ENCODE results near the gene SETD1A. TPM values are rescaled to one million over a fixed set of nuclear protein-coding genes. Genes with fewer than 3 reads are reported as not detected.
"Not testable (repeated sequence)": the region's sequence is repeated elsewhere in the genome, so short reads cannot be mapped to it uniquely, and the experiment has no call there.

The SETD1A gene
- total RNA-seq, 1 donor from 2014 or later: 5.8 TPM

DNA sequence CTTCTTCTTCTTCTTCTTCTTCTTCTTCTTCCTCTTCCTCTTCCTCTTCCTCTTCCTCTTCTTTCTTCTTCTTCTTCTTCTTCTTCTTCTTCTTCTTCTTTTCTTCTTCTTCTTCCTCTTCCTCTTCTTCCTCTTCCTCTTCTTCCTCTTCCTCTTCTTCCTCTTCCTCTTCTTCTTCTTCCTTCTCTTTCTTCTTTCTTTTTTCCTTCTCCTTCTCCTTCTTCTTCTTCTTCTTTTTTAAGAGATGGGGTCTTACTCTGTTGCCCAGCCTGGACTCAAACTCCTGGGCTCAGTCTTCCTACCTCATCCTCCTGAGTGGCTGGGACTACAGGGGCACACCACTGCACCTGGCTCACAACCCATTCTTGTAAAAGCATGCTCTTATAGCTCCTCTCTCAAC, 55.7 kb downstream of the SETD1A start:
- not testable (repeated sequence) for DNase-seq (ENCODE audit: low read depth)

DNA sequence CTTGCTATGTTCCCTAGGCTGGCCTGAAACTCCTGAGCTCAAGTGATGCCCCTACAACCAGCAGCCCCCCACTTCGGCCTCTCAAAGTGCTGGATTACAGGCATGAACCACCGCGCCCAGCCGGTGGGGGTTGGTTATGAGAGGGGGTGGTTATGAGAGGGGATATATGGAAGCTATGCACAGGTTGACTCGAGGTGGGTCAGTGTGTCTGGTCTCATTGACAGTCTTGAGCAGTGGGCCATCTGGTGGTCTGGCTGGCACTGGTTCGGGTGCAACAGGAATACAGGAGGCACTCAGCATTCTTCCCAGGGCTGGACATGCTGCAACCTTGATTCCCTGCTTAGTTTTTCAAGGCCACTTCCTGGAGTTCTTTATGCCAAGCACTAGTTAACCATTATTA, 58.5 kb downstream of the SETD1A start:
- no peak for DNase-seq (ENCODE audit: low read depth)

- not testable (repeated sequence) for DNase-seq (ENCODE audit: low read depth)
These were observed 60.2 kb downstream of the SETD1A start for GRCh38 chr16:31017756-31018155.

DNA sequence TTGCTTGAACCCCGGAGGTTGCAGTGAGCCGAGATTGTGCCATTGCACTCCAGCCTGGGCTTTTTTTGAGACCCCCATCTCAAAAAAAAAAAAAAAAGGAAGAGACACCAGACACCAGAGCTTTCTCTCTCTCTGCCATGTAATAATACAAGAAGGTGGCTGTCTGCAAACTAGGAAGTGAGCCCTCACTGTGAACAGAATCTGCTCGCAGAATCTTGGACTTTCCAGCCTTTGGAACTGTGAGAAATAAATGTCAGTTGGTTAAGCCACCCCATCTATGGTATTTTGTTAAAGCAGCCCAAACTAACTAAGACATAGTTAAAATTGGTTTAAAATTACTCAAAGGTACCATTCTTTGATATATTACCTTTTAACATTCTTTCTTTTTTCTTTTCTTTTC, 63.0 kb downstream of the SETD1A start:
- DNase-seq (ENCODE audit: low read depth): no peak

DNA sequence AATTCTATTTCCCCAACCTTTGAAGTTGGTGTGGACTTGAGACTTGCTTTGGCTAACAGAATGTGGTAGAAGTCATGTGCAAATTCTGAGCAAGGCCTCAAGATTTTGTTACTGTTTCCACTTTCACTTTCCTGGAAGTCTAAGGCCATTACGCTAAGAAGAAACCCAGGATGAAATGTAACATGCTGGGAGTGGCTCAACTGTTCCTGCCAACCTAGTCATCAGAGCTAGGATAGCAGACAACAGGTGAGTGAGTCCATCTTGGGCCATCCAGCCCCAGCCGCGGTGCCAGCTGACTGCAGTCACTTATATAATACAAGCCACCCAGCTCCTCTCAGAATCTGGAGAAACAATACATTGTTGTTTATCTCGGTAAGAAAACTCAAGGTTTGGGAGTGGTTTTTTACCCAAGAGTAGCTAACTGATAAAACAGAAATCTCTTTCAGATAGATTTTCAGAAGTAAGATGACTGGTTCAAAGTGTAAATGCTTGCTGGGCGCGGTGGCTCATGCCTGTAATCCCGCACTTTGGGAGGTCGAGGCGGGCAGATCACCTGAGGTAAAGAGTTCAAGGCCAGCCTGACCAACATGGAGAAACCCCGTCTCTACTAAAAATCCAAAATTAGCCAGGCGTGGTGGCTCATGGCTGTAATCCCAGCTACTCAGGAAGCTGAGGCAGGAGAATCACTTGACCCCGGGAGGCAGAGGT, 65.1 kb downstream of the SETD1A start:
- DNase-seq (ENCODE audit: low read depth): peak; percentile 68

GRCh38 chr16:31023252-31023602, 65.7 kb downstream of the SETD1A start:
- no peak for DNase-seq (ENCODE audit: low read depth)

- DNase-seq (ENCODE audit: low read depth): no peak
These were observed 66.2 kb downstream of the SETD1A start for GRCh38 chr16:31023627-31024226.

DNA sequence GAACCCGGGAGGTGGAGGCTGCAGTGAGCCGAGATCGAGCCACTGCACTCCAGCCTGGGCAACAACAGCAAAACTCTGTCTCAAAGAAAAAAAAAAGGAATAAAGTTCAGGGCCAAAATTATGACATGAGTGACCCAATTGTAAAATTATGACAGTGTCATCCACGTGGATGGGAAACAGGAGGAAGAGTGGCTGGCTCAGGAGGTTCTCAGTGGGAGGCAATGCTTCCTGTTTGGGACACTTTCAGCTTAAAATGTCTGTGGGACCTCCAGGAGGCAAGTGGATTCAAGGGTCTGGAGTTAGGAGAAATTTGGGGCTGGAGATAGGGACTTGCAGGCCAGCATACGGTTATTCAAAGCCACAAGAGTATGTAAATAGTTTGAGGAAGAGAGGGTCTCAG, 67.8 kb downstream of the SETD1A start:
- no peak for DNase-seq (ENCODE audit: low read depth)

- no peak for DNase-seq (ENCODE audit: low read depth)
These were observed 71.7 kb downstream of the SETD1A start for GRCh38 chr16:31029272-31029671.

DNA sequence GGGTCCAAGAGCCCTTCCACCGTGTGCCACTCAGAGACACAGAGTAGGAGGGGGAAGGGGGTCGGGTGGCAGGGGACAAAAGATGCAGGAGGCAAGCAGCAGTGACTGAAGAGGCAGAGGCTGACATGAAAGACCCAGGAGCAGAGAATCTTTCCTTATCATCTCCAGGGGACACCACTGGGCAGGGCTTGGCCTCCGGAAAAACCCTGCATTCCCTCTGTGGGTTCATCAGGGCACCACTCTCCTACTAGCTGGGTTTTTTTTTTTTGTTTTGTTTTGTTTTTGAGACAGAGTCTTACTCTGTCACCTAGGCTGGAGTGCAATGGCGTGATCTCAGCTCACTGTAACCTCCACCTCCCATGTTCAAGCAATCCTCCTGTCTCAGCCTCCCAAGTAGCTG, 73.7 kb downstream of the SETD1A start:
- DNase-seq (ENCODE audit: low read depth): no peak

DNA sequence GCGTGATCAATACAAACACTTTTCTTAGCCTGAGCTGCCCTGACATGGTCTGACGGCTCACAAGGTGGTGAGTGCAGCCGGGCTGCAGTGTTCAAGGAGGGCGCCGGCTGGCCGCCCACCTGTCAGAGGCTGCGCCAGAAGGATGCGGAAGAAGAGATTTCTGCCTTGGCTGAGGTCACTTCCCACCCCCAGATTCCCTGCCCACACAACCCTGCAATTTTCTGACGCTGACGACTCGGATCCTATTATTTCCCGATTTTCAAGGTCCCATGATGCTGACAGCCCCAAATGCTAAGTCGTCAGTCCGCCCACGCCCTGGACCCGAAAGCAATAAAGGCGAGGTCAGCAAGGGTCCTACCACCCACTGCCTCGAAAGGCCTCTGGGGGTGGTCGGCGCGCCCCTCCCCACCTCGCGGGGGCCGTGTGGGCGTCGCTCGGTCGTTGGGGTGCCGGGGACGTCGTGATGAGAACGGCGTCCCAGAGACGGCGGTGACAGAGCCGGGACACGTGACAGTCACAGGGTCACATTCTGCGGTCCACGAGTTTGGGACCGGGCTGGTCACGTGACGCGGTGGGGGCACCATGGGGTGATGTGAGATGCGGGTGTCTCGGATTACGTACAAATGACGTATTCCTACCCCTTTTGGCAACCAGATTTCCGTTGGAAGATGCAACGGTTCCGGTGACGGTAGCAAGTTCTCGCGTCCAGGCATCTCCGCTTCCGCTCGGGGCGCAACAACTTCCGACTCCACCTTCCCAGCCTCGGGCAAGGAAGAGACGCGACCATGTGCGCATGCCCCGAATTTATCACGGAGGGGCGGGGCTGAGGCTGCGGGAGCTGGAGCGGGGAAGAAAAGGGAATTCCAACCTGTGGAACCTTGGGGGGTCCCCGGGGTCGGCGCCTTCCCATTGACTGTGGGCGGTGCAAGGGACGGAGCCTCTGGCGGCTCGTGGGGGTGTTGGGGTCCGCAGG, 75.5 kb downstream of the SETD1A start, which contains the start of gene STX4:
Gene STX4, plus strand, starts transcription at position 823 of the 973 bp plus-strand sequence. CDS start 248 bp downstream, outside the sequence.
- peak; percentile 99 for DNase-seq (ENCODE audit: low read depth)

DNA sequence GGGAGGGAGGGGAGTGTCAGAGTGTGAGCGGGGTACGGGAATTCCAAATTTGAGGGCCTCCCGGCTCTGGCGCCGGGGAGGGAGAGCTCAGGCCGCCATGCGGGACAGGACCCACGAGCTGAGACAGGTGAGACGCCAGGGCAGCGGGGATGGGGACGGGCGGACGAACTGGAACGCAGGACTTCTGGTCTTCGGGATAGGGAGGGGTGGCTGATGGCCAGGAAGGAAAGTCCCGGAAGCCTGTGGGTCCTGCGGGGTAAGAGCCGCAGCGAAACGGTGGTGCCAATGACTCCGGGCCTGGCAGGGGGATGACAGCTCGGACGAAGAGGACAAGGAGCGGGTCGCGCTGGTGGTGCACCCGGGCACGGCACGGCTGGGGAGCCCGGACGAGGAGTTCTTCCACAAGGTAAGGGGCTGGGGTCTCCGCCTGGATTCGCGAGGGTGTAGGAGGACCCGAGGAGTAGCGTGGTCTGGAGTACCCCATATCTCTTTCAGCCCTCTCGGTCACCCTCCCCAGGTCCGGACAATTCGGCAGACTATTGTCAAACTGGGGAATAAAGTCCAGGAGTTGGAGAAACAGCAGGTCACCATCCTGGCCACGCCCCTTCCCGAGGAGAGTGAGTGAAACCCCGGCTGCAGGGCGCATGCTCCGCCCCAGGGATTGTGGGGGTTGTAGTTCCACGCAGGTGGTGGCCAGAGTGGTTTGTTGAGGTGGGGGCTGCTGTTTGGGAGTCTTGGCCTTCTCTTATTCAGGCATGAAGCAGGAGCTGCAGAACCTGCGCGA, 76.3 kb downstream of the SETD1A start:
- DNase-seq (ENCODE audit: low read depth): peak; percentile 92

Other genes with a start within 250 kb of the SETD1A start
- gene PHKG2, start 209.3 kb upstream of the SETD1A start, total RNA-seq: 34.4 and 42.1 TPM in 2 replicates
- gene CFAP119, start 195.7 kb upstream of the SETD1A start, total RNA-seq: 3.9 and 4.1 TPM in 2 replicates
- 67.8 and 69.5 TPM in 2 replicates for gene RNF40, start 195.4 kb upstream of the SETD1A start, total RNA-seq
- gene ZNF629, start 170.5 kb upstream of the SETD1A start, total RNA-seq: 24.3 and 28.7 TPM in 2 replicates
- 25.4 and 35.4 TPM in 2 replicates for gene BCL7C, start 63.7 kb upstream of the SETD1A start, total RNA-seq
- 4.2 and 5.6 TPM in 2 replicates for gene CTF1, start 61.1 kb upstream of the SETD1A start, total RNA-seq
- 11.6 and 14.9 TPM in 2 replicates for gene FBXL19, start 34.2 kb upstream of the SETD1A start, total RNA-seq
- gene ORAI3, start 8.7 kb upstream of the SETD1A start, total RNA-seq: 53.9 and 60.0 TPM in 2 replicates
- gene HSD3B7, start 27.5 kb downstream of the SETD1A start, total RNA-seq: 98.3 and 128 TPM in 2 replicates
- 0.86 and 1.3 TPM in 2 replicates for gene STX1B, start 52.9 kb downstream of the SETD1A start, total RNA-seq
- gene STX4, start 75.8 kb downstream of the SETD1A start, total RNA-seq: 47.3 and 51.0 TPM in 2 replicates
- 45.4 and 65.3 TPM in 2 replicates for gene ZNF668, start 116.5 kb downstream of the SETD1A start, total RNA-seq
- gene ZNF646, start 116.7 kb downstream of the SETD1A start, total RNA-seq: 17.6 and 29.6 TPM in 2 replicates
- gene PRSS53, start 131.2 kb downstream of the SETD1A start, total RNA-seq: 3.9 and 4.1 TPM in 2 replicates
- 143 and 171 TPM in 2 replicates for gene VKORC1, start 137.0 kb downstream of the SETD1A start, total RNA-seq
- 158 and 239 TPM in 2 replicates for gene BCKDK, start 150.6 kb downstream of the SETD1A start, total RNA-seq
- 46.7 and 53.5 TPM in 2 replicates for gene KAT8, start 159.9 kb downstream of the SETD1A start, total RNA-seq
- 0.08 TPM in 1 of 2 replicates, not detected in the other for gene PRSS8, start 178.0 kb downstream of the SETD1A start, total RNA-seq
- gene PRSS36, start 192.3 kb downstream of the SETD1A start, total RNA-seq: 0.51 and 1.6 TPM in 2 replicates
- 14.6 and 18.3 TPM in 2 replicates for gene FUS, start 222.4 kb downstream of the SETD1A start, total RNA-seq
- gene PYCARD, start 245.0 kb downstream of the SETD1A start, total RNA-seq: 2.3 and 3.0 TPM in 2 replicates

Measured in myocyte (in vitro differentiated cells).